Measurements from ENCODE around the gene ADCY6.

ADCY6 gene

GRCh38 chr12:48783432-48783831 is 5.5 kb downstream of the ADCY6 start:
- whole genome bisulfite sequencing, 2 experiments: 94 to 95% methylated on average over 4 of the region's 4 CpGs
- H3K27me3 ChIP-seq (ENCODE audit: control insufficient read depth, insufficient read depth, low read length, poor library complexity, severe bottlenecking): no peaks in the 10 kb centered on the region
- peaks cover 3% of the 10 kb centered on the region for H3K36me3 ChIP-seq (ENCODE audit: control insufficient read depth, insufficient read depth, low read length)
- no peak overlapping the region for H3K4me3 ChIP-seq (ENCODE audit: insufficient read depth, low read depth, low read length)
- H3K9me3 ChIP-seq (ENCODE audit: control insufficient read depth, low read length): no peaks in the 10 kb centered on the region
- H3K4me1 ChIP-seq (ENCODE audit: control insufficient read depth, insufficient read depth, low read length): peaks cover 18% of the 10 kb centered on the region
- no peak overlapping the region for H3K27ac ChIP-seq (ENCODE audit: insufficient read depth, low read depth, low read length, poor library complexity, severe bottlenecking)

DNA sequence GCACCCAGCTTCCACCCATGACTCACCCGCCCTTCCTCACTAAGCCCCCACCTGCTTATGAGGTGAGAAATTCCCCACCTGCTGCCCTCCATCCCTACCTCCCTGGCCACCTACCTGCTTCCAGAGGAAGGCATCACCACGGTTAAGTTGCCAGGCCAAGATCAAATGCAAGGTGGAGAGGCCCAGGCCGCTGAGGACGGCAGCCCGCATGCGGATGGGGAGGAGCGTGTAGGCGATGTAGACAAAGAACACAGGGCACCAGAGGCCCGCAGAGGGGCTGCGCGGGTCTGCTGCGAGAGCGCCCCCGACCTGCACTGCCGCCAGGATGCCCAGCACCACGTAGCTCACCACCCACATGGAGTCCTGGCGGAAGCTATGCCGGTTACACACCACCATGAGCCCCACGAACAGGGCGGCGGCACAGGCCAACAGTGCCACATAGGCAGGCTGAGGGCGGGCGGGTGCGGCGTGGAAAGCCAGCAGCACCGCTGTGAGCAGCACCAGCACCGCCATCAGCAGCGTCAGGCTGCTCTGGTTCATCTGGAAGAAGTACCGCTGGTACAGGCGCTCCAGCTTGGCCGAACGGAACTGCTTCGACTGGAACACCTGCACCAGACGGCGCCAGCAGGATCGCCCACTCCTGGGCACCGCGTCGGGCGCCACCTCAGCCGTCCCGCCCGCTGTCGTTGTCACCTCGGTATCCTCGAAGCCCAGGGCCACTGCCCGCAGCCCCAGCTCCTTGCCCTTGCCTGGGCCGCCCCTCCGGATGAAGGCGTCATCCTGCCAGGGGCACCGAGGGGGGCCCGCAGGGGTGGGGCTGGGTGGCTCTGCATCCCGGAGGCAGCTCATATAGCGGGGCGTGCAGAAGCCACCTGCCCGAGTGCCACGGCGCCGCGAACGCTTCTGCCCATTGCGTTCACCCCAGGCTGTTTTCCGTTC is 6.2 kb downstream of the ADCY6 start:
- WGBS, 2 experiments: 93 to 94% methylated on average over 63 of the region's 63 CpGs
- H3K36me3 ChIP-seq (ENCODE audit: control insufficient read depth, insufficient read depth, low read length): peaks cover 8% of the 10 kb centered on the region
- no peak overlapping the region for H3K4me3 ChIP-seq (ENCODE audit: insufficient read depth, low read depth, low read length)
- no peak overlapping the region for H3K27ac ChIP-seq (ENCODE audit: insufficient read depth, low read depth, low read length, poor library complexity, severe bottlenecking)
- peaks cover 17% of the 10 kb centered on the region for H3K4me1 ChIP-seq (ENCODE audit: control insufficient read depth, insufficient read depth, low read length)
- no peaks in the 10 kb centered on the region for H3K27me3 ChIP-seq (ENCODE audit: control insufficient read depth, insufficient read depth, low read length, poor library complexity, severe bottlenecking)
- H3K9me3 ChIP-seq (ENCODE audit: control insufficient read depth, low read length): no peaks in the 10 kb centered on the region

DNA sequence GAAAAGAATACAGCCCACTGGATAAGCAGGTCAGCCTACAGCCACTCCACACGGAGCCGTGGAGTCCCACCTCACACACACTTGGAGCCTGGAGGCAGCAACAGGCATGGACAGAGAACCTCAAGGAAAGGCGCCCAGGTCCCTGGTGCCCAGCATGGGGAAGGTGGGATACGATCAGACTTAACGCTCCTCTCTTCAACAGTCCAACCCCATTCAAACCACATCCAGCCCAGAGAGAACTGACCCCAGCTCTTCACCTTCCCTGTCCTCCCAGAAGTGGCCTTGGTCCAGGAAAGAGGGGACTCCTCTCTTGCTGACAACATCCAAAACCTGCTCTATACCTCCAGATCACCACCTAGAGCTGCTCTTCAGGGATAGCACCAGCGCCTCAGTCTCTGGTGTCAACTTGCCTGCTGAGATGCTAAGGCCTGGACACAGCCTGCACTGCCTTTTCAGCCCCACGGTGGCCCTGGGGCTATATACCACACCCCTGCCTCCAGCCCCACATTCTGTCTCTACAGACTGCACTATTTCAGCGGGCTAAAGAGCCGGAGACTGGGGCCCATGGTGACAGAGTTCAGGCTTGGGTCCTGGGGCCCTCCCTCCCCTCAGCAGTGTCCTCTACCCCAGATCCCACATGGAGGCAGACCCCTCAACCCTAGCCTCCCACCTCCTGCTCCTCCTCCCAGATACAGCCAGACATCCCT is 7.0 kb downstream of the ADCY6 start:
- H3K4me3 ChIP-seq (ENCODE audit: insufficient read depth, low read depth, low read length): no peak overlapping the region

DNA sequence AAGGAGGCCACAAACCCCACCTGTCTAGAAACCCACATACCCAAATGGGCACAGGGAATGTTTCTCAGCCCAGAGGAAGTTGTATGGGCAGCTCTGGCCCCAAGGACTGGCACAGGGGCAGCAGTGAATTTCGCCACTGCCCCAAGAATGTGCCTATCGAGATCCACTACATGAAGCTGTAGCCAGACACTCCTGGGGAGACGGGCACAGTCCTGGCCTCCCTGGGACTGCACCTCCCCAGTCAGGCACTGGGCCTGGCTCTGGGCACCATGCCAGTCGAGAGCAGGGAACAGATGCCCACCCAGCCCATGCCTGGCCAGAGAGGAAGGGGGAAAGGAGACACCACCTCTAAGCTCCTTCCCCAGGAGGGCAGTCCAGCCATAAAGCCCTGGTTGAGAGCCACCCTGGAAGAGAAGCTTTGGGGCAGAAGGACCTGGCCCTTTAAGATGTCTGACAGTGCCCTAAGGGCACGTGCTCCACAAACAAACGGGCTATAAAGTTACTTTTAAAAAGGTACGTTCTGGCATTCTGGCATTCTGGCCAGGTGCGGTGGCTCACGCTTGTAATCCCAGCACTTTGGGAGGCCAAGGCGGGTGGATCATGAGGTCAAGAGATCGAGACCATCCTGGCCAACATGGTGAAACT is 8.4 kb downstream of the ADCY6 start:
- Histone ChIP-seq H3K36me3 (ENCODE audit: control insufficient read depth, insufficient read depth, low read length) (peaks cover 26% of the 10 kb centered on the region), H3K4me1 (ENCODE audit: control insufficient read depth, insufficient read depth, low read length) (no peaks in the 10 kb centered on the region), H3K4me3 (ENCODE audit: insufficient read depth, low read depth, low read length) (no peak overlapping the region), H3K27ac (ENCODE audit: insufficient read depth, low read depth, low read length, poor library complexity, severe bottlenecking) (no peak overlapping the region), H3K9me3 (ENCODE audit: control insufficient read depth, low read length) (no peaks in the 10 kb centered on the region), H3K27me3 (ENCODE audit: control insufficient read depth, insufficient read depth, low read length, poor library complexity, severe bottlenecking) (no peaks in the 10 kb centered on the region)
- 89 to 91% methylated on average over 11 of the region's 11 CpGs for WGBS, 2 experiments

More for the DNA sequence above, 7.0 kb downstream of the ADCY6 start:
- WGBS, 2 experiments: 85 to 91% methylated on average over 9 of the region's 9 CpGs
- Histone ChIP-seq H3K27me3 (ENCODE audit: control insufficient read depth, insufficient read depth, low read length, poor library complexity, severe bottlenecking) (no peaks in the 10 kb centered on the region), H3K27ac (ENCODE audit: insufficient read depth, low read depth, low read length, poor library complexity, severe bottlenecking) (no peak overlapping the region), H3K4me1 (ENCODE audit: control insufficient read depth, insufficient read depth, low read length) (peaks cover 9% of the 10 kb centered on the region), H3K9me3 (ENCODE audit: control insufficient read depth, low read length) (no peaks in the 10 kb centered on the region), H3K36me3 (ENCODE audit: control insufficient read depth, insufficient read depth, low read length) (peaks cover 16% of the 10 kb centered on the region)

DNA sequence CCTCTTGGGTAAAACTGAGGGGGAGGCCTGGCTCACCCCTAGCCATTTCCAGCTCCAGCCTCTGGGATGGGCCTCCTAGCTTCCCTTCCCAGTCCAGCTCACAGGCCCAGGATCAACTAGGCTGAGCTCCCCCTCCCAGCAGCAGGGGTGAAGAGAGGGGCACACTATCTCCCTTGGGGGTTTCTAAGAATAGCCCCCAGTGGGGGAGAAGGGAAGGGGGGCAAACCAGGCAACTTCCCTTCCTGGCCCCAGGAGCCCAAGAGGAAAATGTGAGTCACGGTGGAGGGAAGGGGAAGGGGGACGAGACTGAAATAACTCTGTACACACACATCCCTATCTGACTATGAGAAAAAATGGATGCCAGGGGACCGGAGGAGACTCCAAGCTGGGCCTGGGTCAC is 9.0 kb downstream of the ADCY6 start:
- Histone ChIP-seq H3K9me3 (ENCODE audit: control insufficient read depth, low read length) (no peaks in the 10 kb centered on the region), H3K36me3 (ENCODE audit: control insufficient read depth, insufficient read depth, low read length) (peaks cover 33% of the 10 kb centered on the region), H3K4me3 (ENCODE audit: insufficient read depth, low read depth, low read length) (no peak overlapping the region), H3K27me3 (ENCODE audit: control insufficient read depth, insufficient read depth, low read length, poor library complexity, severe bottlenecking) (no peaks in the 10 kb centered on the region), H3K27ac (ENCODE audit: insufficient read depth, low read depth, low read length, poor library complexity, severe bottlenecking) (no peak overlapping the region), H3K4me1 (ENCODE audit: control insufficient read depth, insufficient read depth, low read length) (no peaks in the 10 kb centered on the region)
- WGBS, 2 experiments: 86 to 92% methylated on average over 1 to 2 of the region's 3 CpGs

- Histone ChIP-seq H3K4me1 (ENCODE audit: control insufficient read depth, insufficient read depth, low read length) (no peaks in the 10 kb centered on the region), H3K9me3 (ENCODE audit: control insufficient read depth, low read length) (no peaks in the 10 kb centered on the region), H3K27ac (ENCODE audit: insufficient read depth, low read depth, low read length, poor library complexity, severe bottlenecking) (no peak overlapping the region), H3K27me3 (ENCODE audit: control insufficient read depth, insufficient read depth, low read length, poor library complexity, severe bottlenecking) (no peaks in the 10 kb centered on the region), H3K36me3 (ENCODE audit: control insufficient read depth, insufficient read depth, low read length) (peaks cover 52% of the 10 kb centered on the region), H3K4me3 (ENCODE audit: insufficient read depth, low read depth, low read length) (no peak overlapping the region)
- 83 to 84% methylated on average over 16 of the region's 16 CpGs for WGBS, 2 experiments
Observed at GRCh38 chr12:48777501-48778400, 11.1 kb downstream of the ADCY6 start.

GRCh38 chr12:48776956-48777355 is 11.9 kb downstream of the ADCY6 start:
- no peak overlapping the region for H3K27ac ChIP-seq (ENCODE audit: insufficient read depth, low read depth, low read length, poor library complexity, severe bottlenecking)
- H3K4me1 ChIP-seq (ENCODE audit: control insufficient read depth, insufficient read depth, low read length): no peaks in the 10 kb centered on the region
- WGBS, 2 experiments: 94 to 96% methylated on average over 6 of the region's 6 CpGs
- H3K4me3 ChIP-seq (ENCODE audit: insufficient read depth, low read depth, low read length): no peak overlapping the region
- H3K36me3 ChIP-seq (ENCODE audit: control insufficient read depth, insufficient read depth, low read length): peaks cover 51% of the 10 kb centered on the region
- H3K9me3 ChIP-seq (ENCODE audit: control insufficient read depth, low read length): no peaks in the 10 kb centered on the region
- no peaks in the 10 kb centered on the region for H3K27me3 ChIP-seq (ENCODE audit: control insufficient read depth, insufficient read depth, low read length, poor library complexity, severe bottlenecking)

DNA sequence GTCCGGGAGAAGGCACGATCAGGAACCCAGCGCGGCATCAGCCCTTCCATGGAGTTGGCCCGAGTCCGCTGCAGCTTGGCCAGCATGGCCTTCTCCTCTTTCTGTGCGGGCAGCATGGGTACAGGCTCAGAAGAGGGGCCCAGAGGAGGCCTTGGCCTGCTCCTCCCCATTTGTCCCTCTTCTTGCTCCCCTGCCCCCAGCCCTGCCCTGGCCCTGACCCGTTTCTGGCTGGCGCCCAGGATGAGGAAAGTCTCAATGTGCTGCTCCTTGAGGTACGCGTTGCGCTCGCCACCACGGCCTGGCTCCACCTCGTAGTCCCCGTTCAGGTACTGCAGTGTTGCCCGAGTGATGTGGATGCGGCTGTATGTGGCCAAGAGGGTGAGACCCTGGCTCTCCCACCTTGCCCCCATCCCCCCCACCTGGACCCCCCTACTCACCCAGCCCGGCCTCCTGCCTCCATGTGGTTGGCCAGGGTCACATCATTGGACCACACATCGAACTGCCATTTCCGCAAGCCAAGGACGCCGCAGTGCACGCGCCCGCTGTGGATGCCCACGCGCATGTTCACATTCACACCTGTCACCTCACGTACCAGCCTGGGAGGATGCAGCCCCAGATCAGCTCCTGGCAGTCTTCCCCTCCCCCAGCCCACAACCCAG is 12.8 kb downstream of the ADCY6 start:
- Histone ChIP-seq H3K27me3 (ENCODE audit: control insufficient read depth, insufficient read depth, low read length, poor library complexity, severe bottlenecking) (no peaks in the 10 kb centered on the region), H3K27ac (ENCODE audit: insufficient read depth, low read depth, low read length, poor library complexity, severe bottlenecking) (no peak overlapping the region), H3K4me1 (ENCODE audit: control insufficient read depth, insufficient read depth, low read length) (no peaks in the 10 kb centered on the region), H3K36me3 (ENCODE audit: control insufficient read depth, insufficient read depth, low read length) (peaks cover 59% of the 10 kb centered on the region), H3K4me3 (ENCODE audit: insufficient read depth, low read depth, low read length) (no peak overlapping the region), H3K9me3 (ENCODE audit: control insufficient read depth, low read length) (no peaks in the 10 kb centered on the region)
- 94 to 95% methylated on average over 29 of the region's 29 CpGs for WGBS, 2 experiments

DNA sequence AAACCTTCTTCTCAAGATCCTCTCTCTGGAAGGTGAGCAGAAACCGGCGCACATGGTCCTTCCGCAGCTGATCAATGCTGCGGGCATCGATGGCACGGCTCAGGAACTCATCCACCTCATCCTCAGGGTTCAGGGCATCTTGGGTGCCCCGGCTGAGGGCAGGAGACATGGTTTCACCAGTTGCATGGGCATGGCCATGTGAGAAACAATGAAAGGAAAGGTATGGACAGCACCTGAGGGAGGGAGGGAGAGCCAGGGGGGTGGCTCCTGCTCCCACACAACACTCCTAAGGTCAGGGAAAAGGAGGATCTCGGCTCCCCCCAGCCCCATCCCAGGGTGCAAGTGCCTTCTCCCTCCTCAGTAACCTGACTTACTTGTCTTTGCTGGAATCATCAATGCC is 13.6 kb downstream of the ADCY6 start:
- WGBS, 2 experiments: 94 to 96% methylated on average over 7 to 8 of the region's 8 CpGs
- H3K36me3 ChIP-seq (ENCODE audit: control insufficient read depth, insufficient read depth, low read length): peaks cover 66% of the 10 kb centered on the region

More for the DNA sequence above, 13.6 kb downstream of the ADCY6 start:
- H3K27ac ChIP-seq (ENCODE audit: insufficient read depth, low read depth, low read length, poor library complexity, severe bottlenecking): no peak overlapping the region
- no peaks in the 10 kb centered on the region for H3K4me1 ChIP-seq (ENCODE audit: control insufficient read depth, insufficient read depth, low read length)
- H3K9me3 ChIP-seq (ENCODE audit: control insufficient read depth, low read length): no peaks in the 10 kb centered on the region
- H3K4me3 ChIP-seq (ENCODE audit: insufficient read depth, low read depth, low read length): no peak overlapping the region
- H3K27me3 ChIP-seq (ENCODE audit: control insufficient read depth, insufficient read depth, low read length, poor library complexity, severe bottlenecking): no peaks in the 10 kb centered on the region
